IPS-18a (cell line): ENCODE results near the gene PXDN.

ENCODE experiments used
- H3K27ac ChIP-seq: one replicate; pipeline ENCODE4 v1.5.1; 2013; ENCODE audit warnings: low read length
- H3K27me3 ChIP-seq: one replicate; pipeline ENCODE4 v1.6.1; 2013; ENCODE audit warnings: mild to moderate bottlenecking, low read length; ENCODE audit not compliant: control insufficient read depth, insufficient read depth
- H3K36me3 ChIP-seq: one replicate; pipeline ENCODE4 v1.6.1; 2013; ENCODE audit warnings: low read depth, low read length; ENCODE audit not compliant: control insufficient read depth
- H3K4me1 ChIP-seq: one replicate; pipeline ENCODE4 v1.6.1; 2013; ENCODE audit warnings: low read depth, low read length; ENCODE audit not compliant: control insufficient read depth
- H3K4me3 ChIP-seq: one replicate; pipeline ENCODE4 v1.5.1; 2013; ENCODE audit warnings: low read length
- H3K9ac ChIP-seq: one replicate; pipeline ENCODE4 v1.6.1; 2013; ENCODE audit warnings: mild to moderate bottlenecking, low read length, moderate library complexity
- H3K9me3 ChIP-seq: one replicate; pipeline ENCODE4 v1.6.1; 2013; ENCODE audit warnings: low read depth, low read length; ENCODE audit not compliant: control insufficient read depth

Gene PXDN

DNA sequence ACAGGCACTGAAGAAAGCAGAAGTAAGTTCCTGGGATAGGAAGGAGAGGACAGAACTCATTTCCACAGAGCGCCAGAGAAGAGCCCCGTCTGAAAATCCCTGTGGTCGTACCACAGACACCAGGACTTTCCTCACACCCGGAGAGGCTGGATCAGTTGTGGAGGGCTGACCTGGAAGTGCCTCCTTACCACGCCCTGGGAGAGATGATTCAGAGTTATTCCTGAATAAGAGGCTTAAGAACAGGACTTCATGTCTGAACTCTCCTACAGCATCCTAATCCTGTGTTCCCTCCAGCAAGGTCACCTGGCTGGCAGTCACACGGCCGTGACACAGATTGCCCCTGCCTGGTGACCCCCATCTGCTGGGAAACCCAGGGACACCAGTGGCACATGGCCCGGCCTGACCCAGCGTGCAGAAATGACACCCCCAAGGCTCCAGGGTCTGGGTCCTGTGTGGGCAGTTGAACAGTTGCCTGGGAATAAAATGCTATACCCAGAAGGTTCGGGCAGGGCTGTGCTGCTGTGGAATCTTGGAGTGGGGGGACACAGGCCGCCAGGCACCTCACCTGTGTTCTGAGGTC is 105.9 kb downstream of the PXDN start:
- peaks cover 7% of the 10 kb centered on the region for H3K4me1 ChIP-seq
- no peaks in the 10 kb centered on the region for H3K9me3 ChIP-seq
- H3K4me3 ChIP-seq = no peak overlapping the region
- no peak overlapping the region for H3K9ac ChIP-seq
- H3K36me3 ChIP-seq = peaks cover 39% of the 10 kb centered on the region
- no peaks in the 10 kb centered on the region for H3K27me3 ChIP-seq
- H3K27ac ChIP-seq = no peak overlapping the region

DNA sequence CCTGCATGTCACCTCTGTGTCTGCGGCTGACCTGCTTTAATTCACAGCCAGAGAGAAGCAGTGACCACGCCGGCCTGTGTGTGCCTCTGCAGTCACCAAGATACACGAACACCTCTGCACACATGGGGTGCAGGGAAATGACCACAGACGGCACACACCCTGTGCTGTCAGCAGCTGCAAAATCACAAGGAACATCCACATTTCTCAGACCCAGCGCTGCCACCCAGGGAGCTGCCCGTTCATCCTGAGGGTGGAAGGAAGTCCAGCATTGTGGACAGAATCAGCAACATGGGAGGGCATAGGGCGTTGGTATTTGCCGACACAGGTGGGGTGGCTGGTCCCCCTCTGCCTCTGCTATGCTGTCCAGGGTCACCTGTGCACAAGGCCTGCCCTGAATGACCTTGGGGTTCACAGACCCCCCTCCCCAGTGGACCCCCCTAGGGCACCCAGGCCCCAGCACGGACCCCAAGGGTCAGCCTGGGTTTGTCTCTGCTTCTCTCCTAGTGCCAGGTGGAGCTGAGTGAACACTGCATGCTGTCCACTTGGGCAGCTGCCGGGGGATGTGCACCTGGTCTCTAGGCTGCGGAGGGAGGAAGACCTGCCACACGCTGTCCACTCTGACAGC is 107.4 kb downstream of the PXDN start:
- no peaks in the 10 kb centered on the region for H3K9me3 ChIP-seq
- no peak overlapping the region for H3K27ac ChIP-seq
- H3K9ac ChIP-seq = no peak overlapping the region
- H3K4me3 ChIP-seq = no peak overlapping the region
- H3K27me3 ChIP-seq = no peaks in the 10 kb centered on the region
- H3K4me1 ChIP-seq = peaks cover 5% of the 10 kb centered on the region
- peaks cover 43% of the 10 kb centered on the region for H3K36me3 ChIP-seq

DNA sequence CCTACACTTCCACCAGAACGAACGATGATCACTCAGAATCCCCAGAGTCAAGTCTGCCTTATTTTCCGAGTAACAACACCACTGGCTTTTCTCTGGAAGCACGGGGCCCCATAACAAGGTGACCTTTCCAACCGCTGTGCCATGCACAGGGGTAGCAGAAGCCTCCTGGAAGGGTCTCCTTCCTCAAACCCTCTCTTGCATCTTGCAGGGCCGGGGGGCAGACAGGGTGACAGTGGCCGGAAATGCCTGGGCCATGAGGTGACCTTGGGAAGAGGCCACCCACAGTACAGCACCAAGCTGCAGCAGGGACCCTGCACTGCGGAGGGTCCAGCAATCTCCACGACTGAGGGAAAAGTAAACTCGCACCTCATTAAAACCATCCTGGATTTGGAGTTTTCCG is 108.5 kb downstream of the PXDN start:
- peaks cover 43% of the 10 kb centered on the region for H3K36me3 ChIP-seq

DNA sequence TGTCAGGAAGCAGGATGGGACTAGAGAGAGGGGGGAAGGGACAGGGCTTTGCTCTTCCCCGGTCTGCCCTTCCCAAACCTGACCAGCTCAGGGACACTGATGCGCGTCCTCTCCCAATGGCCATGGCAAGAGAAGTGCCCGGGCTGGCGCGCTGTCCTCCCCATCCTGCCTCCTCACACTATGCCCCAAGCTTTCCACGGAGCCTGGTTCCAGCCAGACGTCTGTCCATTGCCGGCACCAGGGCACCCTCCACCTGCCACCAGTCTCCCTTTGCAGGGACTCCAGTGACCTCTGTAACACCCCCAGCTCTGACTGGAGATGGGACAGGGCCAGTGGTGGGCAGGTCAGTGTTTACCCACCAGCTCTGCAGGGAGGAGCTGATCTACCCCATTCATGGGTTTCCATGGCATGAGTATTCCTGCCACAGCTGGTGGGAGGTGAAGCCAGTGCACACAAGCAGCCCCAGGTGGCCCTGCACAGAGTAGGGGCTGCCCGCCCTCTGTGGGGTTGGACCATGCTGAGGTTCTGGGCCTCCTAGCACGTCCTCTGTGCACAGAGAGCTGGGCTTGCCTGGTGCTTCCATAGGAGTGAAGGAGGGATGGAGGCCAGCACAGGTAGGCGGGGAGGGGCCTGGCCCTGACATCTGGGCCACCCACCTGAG is 109.5 kb downstream of the PXDN start:
- H3K9ac ChIP-seq = no peak overlapping the region
- H3K36me3 ChIP-seq = peaks cover 43% of the 10 kb centered on the region
- no peak overlapping the region for H3K4me3 ChIP-seq
- H3K9me3 ChIP-seq = no peaks in the 10 kb centered on the region
- H3K27me3 ChIP-seq = no peaks in the 10 kb centered on the region
- H3K27ac ChIP-seq = no peak overlapping the region
- no peaks in the 10 kb centered on the region for H3K4me1 ChIP-seq

More for the DNA sequence above, 108.5 kb downstream of the PXDN start:
- H3K9ac ChIP-seq = no peak overlapping the region
- no peak overlapping the region for H3K4me3 ChIP-seq
- H3K27me3 ChIP-seq = no peaks in the 10 kb centered on the region
- no peaks in the 10 kb centered on the region for H3K4me1 ChIP-seq
- no peaks in the 10 kb centered on the region for H3K9me3 ChIP-seq
- H3K27ac ChIP-seq = no peak overlapping the region

DNA sequence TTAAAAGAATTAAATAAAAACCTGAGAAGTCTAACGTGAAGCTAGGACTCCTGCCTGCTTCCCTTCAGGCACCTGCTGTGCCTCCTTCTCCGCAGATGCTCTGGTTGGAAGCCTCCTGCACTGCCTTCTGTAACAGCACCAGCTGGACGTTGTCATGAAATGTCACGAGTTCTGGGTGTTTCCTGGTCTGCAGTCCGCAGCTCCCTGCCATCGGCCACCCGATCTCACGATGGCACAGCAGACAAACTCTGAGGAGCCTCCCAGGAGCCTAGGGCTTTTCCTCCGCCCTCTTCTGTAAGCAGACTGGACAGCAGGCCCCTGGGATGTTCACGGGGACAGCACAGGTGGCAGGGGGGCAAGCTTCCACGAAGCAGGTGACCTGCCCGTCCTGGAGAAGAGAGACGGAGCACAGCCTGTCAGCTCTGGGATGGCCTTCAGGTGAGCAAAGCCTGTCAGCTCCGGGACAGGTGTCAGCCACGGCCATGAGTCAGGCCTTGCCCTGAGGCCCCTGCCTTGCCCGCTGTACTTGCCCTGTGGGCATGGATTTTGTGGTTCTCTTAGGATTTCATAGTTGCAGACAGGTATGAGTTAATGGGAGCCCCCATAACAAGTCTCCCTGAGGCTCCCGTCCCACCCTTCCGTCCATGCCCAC is 110.3 kb downstream of the PXDN start:
- no peaks in the 10 kb centered on the region for H3K9me3 ChIP-seq
- H3K36me3 ChIP-seq = peaks cover 43% of the 10 kb centered on the region
- H3K27ac ChIP-seq = no peak overlapping the region
- H3K27me3 ChIP-seq = no peaks in the 10 kb centered on the region
- H3K9ac ChIP-seq = no peak overlapping the region
- no peak overlapping the region for H3K4me3 ChIP-seq
- no peaks in the 10 kb centered on the region for H3K4me1 ChIP-seq

DNA sequence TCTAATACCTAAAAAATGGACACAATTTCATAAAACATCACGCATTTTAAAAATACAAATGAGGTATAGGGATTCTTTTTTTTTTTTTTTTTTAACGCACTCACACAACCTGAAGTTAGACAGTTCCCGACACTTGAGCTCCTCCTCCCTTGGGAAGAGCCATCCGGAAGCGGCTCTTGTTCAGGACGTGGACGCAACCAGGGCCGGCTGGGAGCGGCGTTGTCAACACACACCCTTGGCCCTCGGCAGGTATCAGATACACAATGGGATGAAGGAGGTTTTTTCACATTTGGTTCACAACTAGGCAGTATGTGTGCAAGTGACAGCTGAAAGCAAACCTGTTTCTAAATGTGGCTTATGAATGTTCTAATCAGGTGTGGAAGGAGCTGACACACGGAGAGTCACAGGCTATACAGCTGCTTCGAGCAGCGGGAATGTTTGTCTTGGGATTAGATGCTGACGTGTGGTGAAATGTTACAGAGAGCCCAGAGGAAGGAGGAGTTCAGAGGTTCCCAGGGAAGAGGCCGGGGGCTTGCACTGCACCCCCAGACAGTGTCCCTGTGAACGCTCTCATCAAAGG is 111.1 kb downstream of the PXDN start:
- Histone ChIP-seq H3K4me1 (no peaks in the 10 kb centered on the region), H3K27ac (no peak overlapping the region), H3K36me3 (peaks cover 39% of the 10 kb centered on the region), H3K9me3 (no peaks in the 10 kb centered on the region), H3K9ac (no peak overlapping the region), H3K27me3 (no peaks in the 10 kb centered on the region), H3K4me3 (no peak overlapping the region)

DNA sequence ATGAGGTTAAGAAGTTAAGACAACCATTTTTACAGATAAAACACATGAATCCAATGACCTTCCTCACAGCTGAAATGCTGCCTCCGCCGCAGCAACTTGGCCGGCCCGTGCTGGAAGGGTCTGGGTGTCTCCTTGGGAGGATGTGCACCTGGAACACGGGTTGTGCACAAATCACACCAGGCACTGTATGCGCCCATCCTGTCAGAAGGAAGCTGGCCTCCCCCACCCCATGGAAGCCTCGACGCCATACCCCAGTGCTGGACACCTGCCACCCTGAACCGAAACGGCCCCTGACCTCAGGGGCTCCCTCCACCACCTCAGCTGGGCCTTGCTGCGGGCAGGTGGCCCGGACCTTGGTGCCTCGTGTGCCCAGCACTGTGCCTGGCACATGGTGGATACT is 111.8 kb downstream of the PXDN start:
- H3K9me3 ChIP-seq = no peaks in the 10 kb centered on the region
- no peak overlapping the region for H3K4me3 ChIP-seq
- H3K27ac ChIP-seq = no peak overlapping the region
- H3K36me3 ChIP-seq = peaks cover 35% of the 10 kb centered on the region
- no peaks in the 10 kb centered on the region for H3K27me3 ChIP-seq
- H3K4me1 ChIP-seq = peaks cover 4% of the 10 kb centered on the region
- no peak overlapping the region for H3K9ac ChIP-seq

DNA sequence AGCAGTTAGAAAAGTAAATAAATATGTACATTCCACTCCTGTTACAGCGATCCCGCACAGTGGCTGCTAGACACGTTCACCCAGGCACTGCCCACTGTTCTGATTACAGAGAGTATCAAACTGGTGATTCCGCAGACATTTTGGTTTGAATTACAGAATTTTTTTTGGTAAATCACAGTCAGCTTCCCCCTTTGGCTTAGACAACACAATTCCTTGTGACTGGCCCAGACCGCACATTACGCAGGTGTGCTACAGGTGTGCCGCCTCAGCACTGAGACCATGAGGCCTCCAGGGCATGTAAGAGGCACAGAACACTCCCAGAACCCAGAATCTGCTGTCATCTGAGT is 112.3 kb downstream of the PXDN start:
- no peak overlapping the region for H3K4me3 ChIP-seq
- peaks cover 35% of the 10 kb centered on the region for H3K36me3 ChIP-seq
- no peaks in the 10 kb centered on the region for H3K9me3 ChIP-seq
- peaks cover 9% of the 10 kb centered on the region for H3K4me1 ChIP-seq
- no peaks in the 10 kb centered on the region for H3K27me3 ChIP-seq
- no peak overlapping the region for H3K27ac ChIP-seq
- H3K9ac ChIP-seq = no peak overlapping the region

DNA sequence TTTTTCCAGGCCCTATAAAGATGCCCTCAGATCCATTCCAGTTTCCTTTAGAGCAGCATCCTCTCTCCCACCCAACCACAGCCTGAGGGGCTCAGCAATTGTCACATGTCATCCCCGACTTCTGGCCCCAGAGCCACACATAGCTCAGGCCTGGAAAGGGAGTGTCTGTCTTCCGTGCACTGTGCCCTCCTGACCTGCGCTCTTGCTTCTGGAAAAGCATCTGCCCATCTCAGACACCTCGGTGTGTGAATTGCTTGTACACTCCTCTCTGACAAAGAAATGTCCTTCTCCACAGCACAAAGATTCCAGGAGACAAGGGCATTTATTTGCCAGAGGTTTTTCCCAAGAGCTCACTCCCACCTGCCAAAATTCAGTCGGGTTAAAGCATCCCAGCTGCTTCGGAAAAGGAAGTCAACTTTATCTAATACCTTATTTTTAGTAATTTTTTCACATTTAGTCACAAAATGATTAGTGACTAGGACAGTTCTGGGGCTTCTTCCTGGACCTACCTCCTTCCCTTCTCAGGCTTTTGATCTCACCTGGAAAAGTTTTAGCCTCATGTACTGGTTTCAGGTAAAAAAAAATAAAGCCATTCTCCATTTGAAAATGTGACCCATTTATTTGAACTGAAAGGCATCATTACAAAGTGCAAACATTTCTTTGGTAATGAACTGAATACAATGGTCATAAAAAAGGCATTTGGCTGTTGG is 112.9 kb downstream of the PXDN start:
- H3K4me1 ChIP-seq = peaks cover 10% of the 10 kb centered on the region
- no peaks in the 10 kb centered on the region for H3K27me3 ChIP-seq
- no peaks in the 10 kb centered on the region for H3K9me3 ChIP-seq
- no peak overlapping the region for H3K9ac ChIP-seq
- no peak overlapping the region for H3K27ac ChIP-seq
- peaks cover 35% of the 10 kb centered on the region for H3K36me3 ChIP-seq
- no peak overlapping the region for H3K4me3 ChIP-seq

DNA sequence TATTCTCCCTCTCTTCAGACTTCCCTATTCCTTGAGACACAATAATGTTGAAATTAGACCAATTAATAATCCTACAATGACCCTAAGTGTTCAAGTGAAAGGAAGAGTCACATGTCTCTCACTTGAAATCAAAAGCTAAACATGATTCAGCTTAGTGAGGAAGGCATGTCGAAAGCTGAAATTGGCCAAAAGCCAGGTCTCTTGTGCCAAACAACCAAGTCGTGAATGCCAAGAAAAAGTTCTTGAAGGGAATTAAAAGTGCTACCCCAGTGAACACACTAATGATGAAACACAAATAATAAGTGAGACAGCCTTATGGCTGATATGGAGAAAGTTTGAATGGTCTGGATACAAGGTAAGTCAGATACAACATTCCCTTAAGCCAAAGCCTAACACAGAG is 115.4 kb downstream of the PXDN start:
- H3K27ac ChIP-seq = no peak overlapping the region
- H3K9me3 ChIP-seq = no peaks in the 10 kb centered on the region
- peaks cover 14% of the 10 kb centered on the region for H3K36me3 ChIP-seq
- H3K9ac ChIP-seq = no peak overlapping the region
- H3K4me1 ChIP-seq = peaks cover 25% of the 10 kb centered on the region
- H3K4me3 ChIP-seq = no peak overlapping the region
- H3K27me3 ChIP-seq = no peaks in the 10 kb centered on the region
